Urinary bladder (tissue), 4 donors: ENCODE results near the gene RAB22A. TPM values are rescaled to one million over a fixed set of nuclear protein-coding genes. Genes with fewer than 3 reads are reported as not detected.

ENCODE experiments used
- DNase-seq: peaks from one replicate; pipeline ENCODE4 v3.0.0-alpha.2; 2015; ENCODE audit errors: extremely low spot score
- H3K27ac ChIP-seq: one replicate; pipeline ENCODE4 v1.5.1; 2013; ENCODE audit warnings: low read depth, mild to moderate bottlenecking, moderate library complexity
- H3K36me3 ChIP-seq: one replicate; pipeline ENCODE4 v1.6.1; 2013; ENCODE audit warnings: mild to moderate bottlenecking, moderate library complexity; ENCODE audit not compliant: insufficient read depth
- H3K4me1 ChIP-seq: one replicate; pipeline ENCODE4 v1.6.1; 2013; ENCODE audit warnings: mild to moderate bottlenecking, moderate library complexity; ENCODE audit not compliant: insufficient read depth
- H3K4me3 ChIP-seq: one replicate; pipeline ENCODE4 v1.5.1; 2013; ENCODE audit warnings: low read depth, low read length
- WGBS: extraction: QIAGEN DNeasy Blood & Tissue Kit; methylation state at CpG from one replicate; pipeline ENCODE4 v1.1.7; 2013; 5-methylcytosine and 5-hydroxymethylcytosine counted together
- polyA plus RNA-seq: library from polyadenylated mRNA; stranded (reverse); fragments of 200-250 nt; gene quantifications from one replicate; pipeline ENCODE4 v1.2.3, GENCODE V29; 2013
- total RNA-seq: library from RNA; depleted of rRNA; stranded (reverse); fragments of >200 nt; gene quantifications from one replicate; pipeline ENCODE4 v1.2.3, GENCODE V29; 2014
- donor health status: healthy with polysubstance abuse.
- donor health status: healthy.

RAB22A gene
- total and polyA plus RNA-seq, 2 donors = 7.0 to 28.2 TPM

GRCh38 chr20:58374027-58374850, 64.7 kb downstream of the RAB22A start:
- 84% methylated on average over 19 of the region's 19 CpGs for WGBS

GRCh38 chr20:58374906-58375758, 65.6 kb downstream of the RAB22A start:
- 34% methylated on average over 8 of the region's 8 CpGs for WGBS
- DNase-seq = no peak
- H3K27ac ChIP-seq = no peak overlapping the region
- no peaks in the 10 kb centered on the region for H3K36me3 ChIP-seq
- H3K4me1 ChIP-seq = no peaks in the 10 kb centered on the region
- H3K4me3 ChIP-seq = no peak overlapping the region

More at GRCh38 chr20:58374027-58374850, 64.7 kb downstream of the RAB22A start:
- no peak overlapping the region for H3K4me3 ChIP-seq
- DNase-seq = no peak
- H3K36me3 ChIP-seq = no peaks in the 10 kb centered on the region
- no peaks in the 10 kb centered on the region for H3K4me1 ChIP-seq
- no peak overlapping the region for H3K27ac ChIP-seq

- no peak overlapping the region for H3K27ac ChIP-seq
- WGBS = 75% methylated on average over 10 of the region's 10 CpGs
- no peaks in the 10 kb centered on the region for H3K4me1 ChIP-seq
- DNase-seq = no peak
- no peaks in the 10 kb centered on the region for H3K36me3 ChIP-seq
- no peak overlapping the region for H3K4me3 ChIP-seq
Measured at GRCh38 chr20:58375759-58376352, 66.3 kb downstream of the RAB22A start.

GRCh38 chr20:58377017-58377416, 67.5 kb downstream of the RAB22A start:
- H3K4me3 ChIP-seq = no peak overlapping the region
- no peak overlapping the region for H3K27ac ChIP-seq
- no peaks in the 10 kb centered on the region for H3K4me1 ChIP-seq
- DNase-seq = no peak
- 87% methylated on average over 1 of the region's 1 CpG for WGBS
- no peaks in the 10 kb centered on the region for H3K36me3 ChIP-seq

- DNase-seq = no peak
- Histone ChIP-seq H3K4me3 (no peak overlapping the region), H3K36me3 (no peaks in the 10 kb centered on the region), H3K4me1 (no peaks in the 10 kb centered on the region), H3K27ac (no peak overlapping the region)
- 67% methylated on average over 7 of the region's 7 CpGs for WGBS
Measured at GRCh38 chr20:58377766-58378401, 68.4 kb downstream of the RAB22A start.

- no peak overlapping the region for H3K27ac ChIP-seq
- no peak for DNase-seq
- WGBS = 66% methylated on average over 3 of the region's 3 CpGs
Measured at GRCh38 chr20:58378704-58379103, 69.2 kb downstream of the RAB22A start.

GRCh38 chr20:58381627-58382026, 72.1 kb downstream of the RAB22A start:
- H3K36me3 ChIP-seq = no peaks in the 10 kb centered on the region
- no peak for DNase-seq
- 91% methylated on average over 7 of the region's 7 CpGs for WGBS

More at GRCh38 chr20:58378704-58379103, 69.2 kb downstream of the RAB22A start:
- Histone ChIP-seq H3K4me3 (no peak overlapping the region), H3K4me1 (no peaks in the 10 kb centered on the region), H3K36me3 (no peaks in the 10 kb centered on the region)

GRCh38 chr20:58382096-58382495, 72.6 kb downstream of the RAB22A start:
- H3K4me1 ChIP-seq = no peaks in the 10 kb centered on the region
- no peak overlapping the region for H3K27ac ChIP-seq
- no peak for DNase-seq
- no peaks in the 10 kb centered on the region for H3K36me3 ChIP-seq
- WGBS = 60% methylated on average over 4 of the region's 4 CpGs
- no peak overlapping the region for H3K4me3 ChIP-seq

More at GRCh38 chr20:58381627-58382026, 72.1 kb downstream of the RAB22A start:
- Histone ChIP-seq H3K4me1 (no peaks in the 10 kb centered on the region), H3K27ac (no peak overlapping the region), H3K4me3 (no peak overlapping the region)

- H3K36me3 ChIP-seq = no peaks in the 10 kb centered on the region
- H3K4me1 ChIP-seq = no peaks in the 10 kb centered on the region
- WGBS = 86% methylated on average over 5 of the region's 5 CpGs
- DNase-seq = no peak
- no peak overlapping the region for H3K27ac ChIP-seq
- H3K4me3 ChIP-seq = no peak overlapping the region
Measured at GRCh38 chr20:58384821-58385220, 75.3 kb downstream of the RAB22A start.

- WGBS = 70% methylated on average over 4 of the region's 4 CpGs
- H3K27ac ChIP-seq = no peak overlapping the region
Measured at GRCh38 chr20:58388028-58388601, 78.6 kb downstream of the RAB22A start.

GRCh38 chr20:58388882-58389323, 79.4 kb downstream of the RAB22A start, which contains the start of gene VAPB:
Gene VAPB, plus strand, starts transcription at chr20:58389229. Its CDS starts 231 bp downstream, at chr20:58389460.
- 1% methylated on average over 51 of the region's 51 CpGs for WGBS
- Histone ChIP-seq H3K4me1 (peaks cover 3% of the 10 kb centered on the region), H3K36me3 (no peaks in the 10 kb centered on the region), H3K4me3 (peak within 1 kb of the TSS; percentile 70), H3K27ac (peak within 1 kb of the TSS; percentile 63)
- peak; percentile 81 for DNase-seq

More at GRCh38 chr20:58388028-58388601, 78.6 kb downstream of the RAB22A start:
- H3K4me1 ChIP-seq = peaks cover 3% of the 10 kb centered on the region
- no peaks in the 10 kb centered on the region for H3K36me3 ChIP-seq
- H3K4me3 ChIP-seq = no peak overlapping the region
- no peak for DNase-seq

- no peak for DNase-seq
- H3K27ac ChIP-seq = peak overlapping the region; percentile 63
- H3K36me3 ChIP-seq = no peaks in the 10 kb centered on the region
- H3K4me3 ChIP-seq = peak overlapping the region; percentile 70
- peaks cover 3% of the 10 kb centered on the region for H3K4me1 ChIP-seq
- under 1% methylated on average over 56 of the region's 56 CpGs for WGBS
Measured at GRCh38 chr20:58389324-58389967, 79.9 kb downstream of the RAB22A start.
